OCI-LY1 (cell line): Measurements from ENCODE around the gene SLC25A10.

Experiments
- H2AFZ ChIP-seq: fragments of 200-600 bp; sonication (generic), shearing (Covaris generic); 2 replicates; pipeline ENCODE4 v1.6.0; 2014; ENCODE audit warnings: antibody characterized with exemption, mild to moderate bottlenecking, low read length
- H3F3A ChIP-seq: fragments of 200-600 bp; sonication (generic), shearing (Covaris generic); 2 replicates; pipeline ENCODE4 v1.6.0; 2014; ENCODE audit warnings: mild to moderate bottlenecking, antibody characterized with exemption, low read length, moderate library complexity; ENCODE audit not compliant: insufficient read depth
- H3K27ac ChIP-seq: fragments of 200-600 bp; sonication (generic); 2 replicates; pipeline ENCODE4 v1.5.1; 2014; ENCODE audit warnings: low read length, mixed run types, mild to moderate bottlenecking, low read depth; ENCODE audit not compliant: poor library complexity, severe bottlenecking
- H3K27me3 ChIP-seq: fragments of 200-600 bp; sonication (generic); 2 replicates; pipeline ENCODE4 v1.6.0; 2014; ENCODE audit warnings: antibody characterized with exemption, mild to moderate bottlenecking, low read length, moderate library complexity; ENCODE audit not compliant: insufficient read depth
- H3K36me3 ChIP-seq: fragments of 200-600 bp; sonication (generic); 2 replicates; pipeline ENCODE4 v1.6.1; 2014; ENCODE audit warnings: mild to moderate bottlenecking, antibody characterized with exemption, low read length, moderate library complexity, mixed read lengths; ENCODE audit not compliant: insufficient read depth
- H3K4me1 ChIP-seq: fragments of 200-600 bp; sonication (generic); 2 replicates; pipeline ENCODE4 v1.5.1; 2014; ENCODE audit warnings: mild to moderate bottlenecking, low read length, moderate library complexity; ENCODE audit not compliant: insufficient read depth, severe bottlenecking
- H3K4me2 ChIP-seq: fragments of 200-600 bp; sonication (generic), shearing (Covaris generic); 2 replicates; pipeline ENCODE4 v1.6.1; 2014; ENCODE audit warnings: low read length
- H3K4me3 ChIP-seq: fragments of 200-600 bp; sonication (generic); 2 replicates; pipeline ENCODE4 v1.5.1; 2014; ENCODE audit warnings: low read length, low read depth, mild to moderate bottlenecking, mixed read lengths; ENCODE audit not compliant: poor library complexity, severe bottlenecking
- H3K79me2 ChIP-seq: fragments of 200-600 bp; shearing (Covaris generic); 2 replicates; pipeline ENCODE4 v1.6.1; 2016; ENCODE audit warnings: mixed run types, low read length, mixed read lengths; ENCODE audit not compliant: insufficient read depth
- H3K9ac ChIP-seq: fragments of 200-600 bp; sonication (generic), shearing (Covaris generic); 2 replicates; pipeline ENCODE4 v1.6.1; 2014; ENCODE audit warnings: mild to moderate bottlenecking, low read length, mixed read lengths
- H3K9me2 ChIP-seq: fragments of 200-600 bp; sonication (generic), shearing (Covaris generic); 2 replicates; pipeline ENCODE4 v1.6.1; 2014; ENCODE audit warnings: low read depth, mild to moderate bottlenecking, low read length, mixed read lengths
- H3K9me3 ChIP-seq: fragments of 200-600 bp; shearing (Covaris generic); 2 replicates; pipeline ENCODE4 v1.6.1; 2014; ENCODE audit warnings: low read length, mixed read lengths
- H4K20me1 ChIP-seq: fragments of 200-600 bp; sonication (generic), shearing (Covaris generic); 2 replicates; pipeline ENCODE4 v1.6.0; 2016; ENCODE audit warnings: mild to moderate bottlenecking, low read length; ENCODE audit not compliant: insufficient read depth
- EZH2 ChIP-seq: fragments of 200-600 bp; sonication (generic), shearing (Covaris generic); IDR thresholded peaks from 2 replicates; pipeline ENCODE4 v1.8.0; 2017; ENCODE audit warnings: borderline replicate concordance, mixed run types, mild to moderate bottlenecking, antibody characterized with exemption, low read length, moderate library complexity, mixed read lengths
- TF ChIP-seq, protein P1 (sequence below): fragments of 200-600 bp; sonication (generic), shearing (Covaris generic); IDR thresholded peaks from 2 replicates; pipeline ENCODE4 v1.5.1; 2017; ENCODE audit warnings: mild to moderate bottlenecking, antibody characterized with exemption, low read length, moderate library complexity, mixed read lengths

Gene SLC25A10

DNA sequence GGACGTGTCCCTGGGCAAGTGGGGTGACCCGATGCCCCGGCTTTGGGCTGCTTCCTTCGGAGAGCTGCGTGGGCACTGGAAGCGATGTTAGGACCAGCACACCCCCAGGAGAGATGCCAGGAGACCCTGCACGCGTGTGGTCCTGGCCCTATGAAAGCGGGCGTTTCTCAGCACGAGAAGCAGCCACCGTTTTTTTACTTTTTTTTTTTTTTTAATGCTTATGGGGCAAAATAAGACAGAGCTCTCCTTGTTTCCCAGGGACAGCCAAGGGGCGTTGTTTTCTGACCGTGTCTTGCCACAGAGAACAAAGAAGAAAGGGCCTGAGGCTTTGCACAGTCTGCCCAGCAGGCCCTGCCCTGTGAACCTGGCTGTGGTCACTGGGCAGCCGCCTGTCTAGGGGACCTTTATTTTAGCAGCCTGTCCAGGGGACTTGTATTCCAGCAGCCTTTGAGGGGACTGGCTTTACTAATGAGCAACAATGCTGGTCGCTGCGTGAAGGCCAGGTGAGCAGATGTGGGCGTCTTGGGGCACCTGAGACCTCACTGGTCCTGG is 996 bp downstream of the SLC25A10 start:
- no peak overlapping the region for H2AFZ ChIP-seq
- no peaks in the 10 kb centered on the region for H3K9me2 ChIP-seq
- peak overlapping the region; percentile 92 for H3K4me3 ChIP-seq
- peak overlapping the region; percentile 96 for H3K4me2 ChIP-seq
- H3K79me2 ChIP-seq, result no peaks in the 10 kb centered on the region
- H3K9me3 ChIP-seq, result no peaks in the 10 kb centered on the region
- H3K36me3 ChIP-seq, result peaks cover 12% of the 10 kb centered on the region
- H4K20me1 ChIP-seq, result no peaks in the 10 kb centered on the region
- H3K27ac ChIP-seq, result no peak overlapping the region
- TF ChIP-seq, protein P1, sequence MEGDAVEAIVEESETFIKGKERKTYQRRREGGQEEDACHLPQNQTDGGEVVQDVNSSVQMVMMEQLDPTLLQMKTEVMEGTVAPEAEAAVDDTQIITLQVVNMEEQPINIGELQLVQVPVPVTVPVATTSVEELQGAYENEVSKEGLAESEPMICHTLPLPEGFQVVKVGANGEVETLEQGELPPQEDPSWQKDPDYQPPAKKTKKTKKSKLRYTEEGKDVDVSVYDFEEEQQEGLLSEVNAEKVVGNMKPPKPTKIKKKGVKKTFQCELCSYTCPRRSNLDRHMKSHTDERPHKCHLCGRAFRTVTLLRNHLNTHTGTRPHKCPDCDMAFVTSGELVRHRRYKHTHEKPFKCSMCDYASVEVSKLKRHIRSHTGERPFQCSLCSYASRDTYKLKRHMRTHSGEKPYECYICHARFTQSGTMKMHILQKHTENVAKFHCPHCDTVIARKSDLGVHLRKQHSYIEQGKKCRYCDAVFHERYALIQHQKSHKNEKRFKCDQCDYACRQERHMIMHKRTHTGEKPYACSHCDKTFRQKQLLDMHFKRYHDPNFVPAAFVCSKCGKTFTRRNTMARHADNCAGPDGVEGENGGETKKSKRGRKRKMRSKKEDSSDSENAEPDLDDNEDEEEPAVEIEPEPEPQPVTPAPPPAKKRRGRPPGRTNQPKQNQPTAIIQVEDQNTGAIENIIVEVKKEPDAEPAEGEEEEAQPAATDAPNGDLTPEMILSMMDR, result no peak
- TF ChIP-seq EZH2, result no peak
- H3K9ac ChIP-seq, result peak overlapping the region; percentile 75
- H3F3A ChIP-seq, result 0 out of 2 replicates have a peak, but pooled peaks cover 4% of the 10 kb centered on the region
- H3K27me3 ChIP-seq, result no peaks in the 10 kb centered on the region
- H3K4me1 ChIP-seq, result peaks cover 36% of the 10 kb centered on the region

DNA sequence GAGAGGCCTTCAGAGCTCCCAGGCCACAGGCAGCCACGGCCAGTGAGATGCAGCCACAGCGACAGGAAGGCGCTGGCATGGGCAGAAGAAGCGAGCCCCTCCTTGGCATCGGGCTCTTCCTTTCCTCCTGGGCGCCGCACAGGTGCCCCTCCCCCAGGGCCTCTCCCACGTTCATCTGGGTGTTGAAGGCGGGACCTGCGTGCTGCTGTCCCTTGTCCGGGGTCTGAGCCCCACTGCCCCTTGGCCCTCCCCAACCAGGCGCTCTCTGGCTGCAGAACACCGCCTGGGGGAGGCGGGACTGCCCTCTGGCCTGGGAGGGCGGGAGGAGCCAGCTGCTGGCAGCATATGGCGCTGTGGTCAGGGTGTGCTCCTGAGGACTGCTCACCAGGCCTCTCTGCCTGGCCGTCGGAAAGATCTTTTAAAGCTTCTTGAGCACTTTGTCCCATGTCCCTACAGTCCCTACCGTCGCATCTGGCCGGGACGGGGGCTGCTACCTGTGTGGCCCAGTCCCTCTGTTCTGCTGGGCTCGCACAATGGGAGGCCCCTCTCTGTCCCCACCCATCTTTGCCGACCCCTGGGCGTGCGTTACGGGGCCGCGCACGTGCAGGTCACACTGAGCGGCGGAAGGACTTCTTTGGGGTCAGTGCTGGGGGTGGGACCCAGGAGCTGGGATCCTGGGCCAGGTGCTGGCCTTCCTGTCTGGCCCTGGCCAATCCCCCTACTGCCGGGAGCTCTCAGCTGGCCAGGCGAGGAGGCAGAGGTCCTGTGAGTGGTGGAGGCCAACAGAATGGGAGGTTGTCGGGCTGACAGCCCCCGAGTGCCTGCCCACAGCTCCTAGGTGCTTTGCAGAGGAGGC is 1.7 kb downstream of the SLC25A10 start:
- H3K4me3 ChIP-seq, result peak overlapping the region; percentile 92
- H3K9me3 ChIP-seq, result no peaks in the 10 kb centered on the region
- H2AFZ ChIP-seq, result no peak overlapping the region
- H3K4me2 ChIP-seq, result peak overlapping the region; percentile 96
- peaks cover 36% of the 10 kb centered on the region for H3K4me1 ChIP-seq
- peaks cover 5% of the 10 kb centered on the region for H3K36me3 ChIP-seq
- no peaks in the 10 kb centered on the region for H4K20me1 ChIP-seq
- no peaks in the 10 kb centered on the region for H3K27me3 ChIP-seq
- H3K79me2 ChIP-seq, result no peaks in the 10 kb centered on the region
- TF ChIP-seq, protein P1, result no peak
- no peak for TF ChIP-seq EZH2
- H3K27ac ChIP-seq, result no peak overlapping the region
- no peaks in the 10 kb centered on the region for H3K9me2 ChIP-seq
- H3F3A ChIP-seq, result 0 out of 2 replicates have a peak, but pooled peaks cover 4% of the 10 kb centered on the region
- H3K9ac ChIP-seq, result peak overlapping the region; percentile 75; the same call in 1 of the 2 replicates

DNA sequence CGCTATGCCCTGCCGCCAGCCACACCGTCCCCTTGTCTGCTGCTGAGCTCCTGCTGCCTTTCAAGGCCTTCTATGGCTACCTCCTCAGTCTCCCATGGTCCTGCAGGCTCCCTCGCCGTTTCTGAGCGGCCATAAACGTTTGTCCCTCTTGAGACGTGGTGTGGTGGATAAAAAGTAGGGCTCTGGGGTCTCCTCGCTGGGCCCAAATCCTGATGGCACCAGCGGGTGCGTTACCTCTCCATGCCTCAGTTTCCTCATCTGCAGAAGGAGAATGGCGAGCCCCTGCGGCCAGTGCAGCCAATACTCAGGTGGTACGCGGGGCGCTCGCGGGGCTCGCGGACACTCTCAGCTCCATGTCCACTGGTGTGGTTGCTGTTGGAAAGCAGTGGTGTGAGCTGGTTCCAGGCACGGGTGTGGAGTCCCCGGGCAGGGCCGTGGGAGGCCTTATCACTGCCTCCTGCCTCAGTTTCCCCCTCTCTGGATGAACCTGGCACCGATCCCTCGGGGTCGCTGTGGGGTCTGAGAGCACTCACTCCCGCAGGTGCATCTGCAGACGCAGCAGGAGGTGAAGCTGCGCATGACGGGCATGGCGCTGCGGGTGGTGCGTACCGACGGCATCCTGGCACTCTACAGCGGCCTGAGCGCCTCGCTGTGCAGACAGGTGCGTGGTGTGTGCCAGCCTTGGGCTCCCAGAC is 2.5 kb downstream of the SLC25A10 start:
- TF ChIP-seq, protein P1, result no peak
- no peak for TF ChIP-seq EZH2
- Histone ChIP-seq H3K9ac (no peak overlapping the region), H4K20me1 (no peaks in the 10 kb centered on the region), H3K27me3 (no peaks in the 10 kb centered on the region), H3K9me3 (no peaks in the 10 kb centered on the region), H3K4me1 (peaks cover 36% of the 10 kb centered on the region), H3K79me2 (no peaks in the 10 kb centered on the region), H3K4me3 (no peak overlapping the region), H3K9me2 (no peaks in the 10 kb centered on the region), H2AFZ (no peak overlapping the region), H3K36me3 (peaks cover 8% of the 10 kb centered on the region; the same call in 1 of the 2 replicates), H3K27ac (no peak overlapping the region), H3K4me2 (no peak overlapping the region), H3F3A (0 out of 2 replicates have a peak, but pooled peaks cover 4% of the 10 kb centered on the region)
